Measurements from ENCODE around the gene SYNE2.

SYNE2 gene

DNA sequence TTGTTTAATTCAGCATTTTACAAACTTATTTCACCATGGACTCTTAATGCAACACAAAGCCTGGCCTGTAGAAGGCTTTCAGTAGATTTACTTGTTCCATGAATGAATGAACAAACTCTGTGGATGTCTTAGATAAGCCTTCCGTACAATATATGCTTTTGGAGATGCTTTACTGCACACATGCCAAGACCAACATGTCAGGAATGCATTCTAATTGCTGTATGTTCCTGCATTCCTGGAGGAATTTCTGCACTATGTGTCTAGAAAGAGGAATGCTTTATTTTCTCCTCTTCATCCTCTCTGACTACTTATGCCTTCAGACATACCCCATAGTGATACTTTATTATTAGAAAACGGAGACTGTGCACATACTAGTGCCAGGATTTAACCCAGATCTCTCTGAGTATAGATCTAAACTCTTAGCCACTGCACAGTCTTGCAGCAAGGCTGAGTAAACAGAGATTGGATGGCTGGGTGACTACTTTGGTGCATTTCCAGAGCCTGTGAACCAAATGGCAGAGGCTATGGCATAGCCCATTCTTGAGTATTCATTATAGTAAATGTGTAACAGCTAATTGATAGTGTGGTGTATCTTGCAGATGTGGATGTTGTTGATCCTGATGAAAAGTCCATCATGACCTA is 108.2 kb downstream of the SYNE2 start:
- no peak for DNase-seq

GRCh38 chr14:63962906-63963305 is 110.1 kb downstream of the SYNE2 start:
- no peak for DNase-seq

- no peak for DNase-seq
Measured at GRCh38 chr14:63963439-63963838, 110.6 kb downstream of the SYNE2 start.

- DNase-seq: no peak
Measured at GRCh38 chr14:63964113-63964512, 111.3 kb downstream of the SYNE2 start.

DNA sequence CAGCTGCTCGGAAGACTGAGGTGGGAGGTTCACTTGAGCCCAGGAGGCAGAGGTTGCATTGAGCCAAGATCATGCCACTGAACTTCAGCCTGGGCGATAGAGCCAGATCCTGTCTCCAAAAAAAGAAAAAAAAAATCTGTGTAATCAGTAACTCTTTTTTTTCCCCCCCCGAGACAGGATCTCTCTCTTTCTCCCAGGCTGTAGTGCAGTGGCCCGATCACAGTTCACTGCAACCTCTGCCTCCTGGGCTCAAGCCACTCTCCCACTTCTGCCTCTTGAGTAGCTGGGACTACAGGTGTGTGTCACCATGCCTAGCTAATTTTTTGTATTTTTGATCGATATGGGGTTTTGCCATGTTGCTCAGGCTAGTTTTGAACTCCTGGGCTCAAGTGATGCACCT is 113.6 kb downstream of the SYNE2 start:
- no peak for DNase-seq

DNA sequence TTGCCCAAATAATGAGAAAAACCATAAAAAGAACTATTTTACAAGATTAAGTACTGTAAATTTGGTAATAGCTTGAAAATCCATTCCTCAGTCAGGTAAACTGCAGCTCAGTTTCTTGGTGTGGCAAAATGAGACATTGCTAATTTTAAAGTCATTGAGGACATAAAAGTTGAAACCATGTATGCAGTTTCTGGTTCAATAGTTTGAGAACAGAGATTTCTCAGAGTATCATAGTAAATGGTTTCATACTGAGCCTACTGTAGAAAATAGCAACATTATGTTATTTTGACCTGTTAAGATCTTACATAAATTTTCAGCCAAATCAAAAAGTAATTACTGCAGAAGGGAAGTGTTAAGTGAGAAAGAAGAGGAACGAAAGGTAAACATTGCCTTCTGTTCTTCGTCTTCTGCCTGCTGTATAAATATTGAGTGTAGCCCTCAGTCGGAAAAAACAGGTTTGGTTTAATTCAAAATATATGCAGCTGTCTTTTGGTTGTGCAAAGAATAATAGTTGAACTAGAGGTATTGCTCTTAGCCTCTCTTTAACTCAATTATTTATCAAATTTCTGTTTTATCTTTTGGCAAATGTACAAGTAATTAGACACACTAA is 119.6 kb downstream of the SYNE2 start:
- no peak for DNase-seq

GRCh38 chr14:63974176-63974575 is 121.4 kb downstream of the SYNE2 start:
- no peak for DNase-seq

GRCh38 chr14:63981569-63981968 is 128.8 kb downstream of the SYNE2 start:
- no peak for DNase-seq

- no peak for DNase-seq
Measured at GRCh38 chr14:63982156-63982555, 129.4 kb downstream of the SYNE2 start.

- DNase-seq: no peak
Measured at GRCh38 chr14:63982629-63983028, 129.8 kb downstream of the SYNE2 start.

DNA sequence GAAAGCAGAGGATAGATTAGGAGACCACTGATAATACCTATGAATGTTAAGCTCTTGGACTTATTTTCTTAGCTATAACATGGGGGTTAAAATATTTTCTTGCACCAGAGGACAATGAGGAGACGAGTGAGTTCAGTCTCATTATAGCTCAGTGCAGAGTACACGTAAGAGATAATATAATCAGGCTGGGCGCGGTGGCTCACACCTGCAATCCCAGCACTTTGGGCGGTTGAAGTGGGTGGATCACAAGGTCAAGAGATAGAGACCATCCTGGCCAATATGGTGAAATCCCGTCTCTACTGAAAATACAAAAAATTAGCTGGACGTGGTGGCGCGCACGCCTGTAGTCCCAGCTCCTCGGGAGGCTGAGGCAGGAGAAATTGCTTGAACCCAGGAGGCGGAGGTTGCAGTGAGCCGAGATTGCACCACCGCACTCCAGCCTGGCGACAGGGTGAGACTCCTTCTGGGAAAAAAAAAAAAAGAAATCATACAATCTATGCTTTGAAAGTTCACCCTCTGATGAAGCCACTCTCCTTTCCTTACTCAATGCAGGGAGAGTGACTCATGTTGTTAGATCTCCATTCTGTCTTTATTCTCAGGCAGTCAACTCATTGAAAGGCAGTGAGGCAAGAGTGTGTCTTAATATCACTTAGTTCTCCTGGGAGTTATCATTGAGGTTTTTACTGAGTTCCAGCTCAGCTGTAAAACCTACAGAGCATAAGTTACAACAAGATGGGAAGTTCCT is 134.2 kb downstream of the SYNE2 start:
- no peak for DNase-seq

GRCh38 chr14:63988579-63988978 is 135.8 kb downstream of the SYNE2 start:
- DNase-seq: no peak

GRCh38 chr14:63991833-63992232 is 139.0 kb downstream of the SYNE2 start:
- DNase-seq: no peak

DNA sequence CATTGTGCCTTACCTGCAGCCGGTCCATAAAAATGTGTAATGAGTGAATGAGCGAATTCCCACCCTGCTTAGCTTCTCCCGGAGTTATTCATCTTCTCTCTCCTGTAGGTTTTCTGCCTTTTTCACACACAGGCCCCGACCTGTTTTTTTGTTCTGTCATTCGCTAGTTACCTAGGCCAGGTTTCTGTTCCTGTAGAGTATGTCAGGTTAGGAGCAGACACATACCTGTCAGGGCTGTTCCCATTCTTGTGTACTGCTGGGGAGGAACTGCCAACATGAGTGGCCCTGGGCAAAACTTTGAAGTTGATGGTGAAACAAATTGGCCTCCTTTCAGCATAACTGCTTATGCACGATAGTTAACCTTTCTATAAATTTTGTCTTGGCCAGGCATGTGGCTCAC is 140.1 kb downstream of the SYNE2 start:
- DNase-seq: no peak

DNA sequence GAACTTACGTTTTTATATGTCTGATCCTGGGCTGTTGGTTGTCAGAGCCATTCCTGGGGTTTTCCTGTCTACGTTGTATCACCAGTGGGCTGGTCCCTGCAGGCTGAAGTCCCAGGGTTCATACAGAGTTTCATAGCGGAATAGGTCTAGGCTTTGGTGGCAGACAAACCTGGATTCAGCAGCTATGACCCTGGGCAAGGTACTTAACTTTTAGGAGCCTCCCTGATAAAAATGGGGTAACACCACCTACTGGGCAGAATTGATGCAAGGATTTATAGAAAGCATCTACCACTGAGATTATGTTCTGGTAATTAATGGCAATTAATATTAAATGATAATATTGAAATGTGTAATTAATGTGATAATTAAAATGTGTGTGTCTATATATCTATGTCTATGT is 141.2 kb downstream of the SYNE2 start:
- no peak for DNase-seq

DNA sequence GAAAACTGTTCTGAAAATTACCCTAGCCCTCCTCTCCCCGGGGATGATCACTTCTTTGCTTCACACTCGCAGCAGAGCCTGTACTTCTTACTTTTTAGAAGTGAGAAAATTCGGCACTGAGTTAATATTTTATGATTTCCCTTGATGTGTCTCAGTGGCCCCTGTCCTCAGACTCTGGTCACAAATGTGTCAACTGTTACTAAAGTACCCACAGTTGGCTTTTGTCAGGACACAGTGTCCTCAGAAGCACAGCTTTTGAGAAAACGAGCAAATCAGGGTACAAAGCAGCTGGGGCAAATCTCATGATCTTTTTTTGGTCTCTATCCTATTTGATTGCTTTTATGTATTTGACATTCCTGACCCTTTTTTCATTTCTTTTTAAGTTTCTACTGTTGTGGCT is 142.5 kb downstream of the SYNE2 start:
- no peak for DNase-seq

DNA sequence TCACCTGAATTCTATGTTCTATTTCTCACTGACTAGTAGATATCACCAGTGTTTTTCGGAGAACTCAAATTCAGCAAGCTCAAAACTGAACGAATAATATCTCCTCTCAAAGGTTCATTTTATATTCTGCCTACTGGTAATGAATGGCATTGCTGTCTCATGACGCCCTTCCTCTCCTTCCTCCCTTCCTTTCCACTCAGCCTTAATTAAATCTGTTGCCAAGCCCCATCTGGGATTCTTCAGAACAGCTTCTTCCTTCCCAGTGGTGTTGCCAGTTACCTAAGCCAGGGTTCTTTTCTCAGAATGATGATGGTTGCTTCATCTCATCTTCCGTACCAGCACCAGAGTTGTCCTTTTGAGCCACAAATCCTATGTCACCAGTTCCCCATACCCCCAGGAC is 143.2 kb downstream of the SYNE2 start:
- no peak for DNase-seq

DNA sequence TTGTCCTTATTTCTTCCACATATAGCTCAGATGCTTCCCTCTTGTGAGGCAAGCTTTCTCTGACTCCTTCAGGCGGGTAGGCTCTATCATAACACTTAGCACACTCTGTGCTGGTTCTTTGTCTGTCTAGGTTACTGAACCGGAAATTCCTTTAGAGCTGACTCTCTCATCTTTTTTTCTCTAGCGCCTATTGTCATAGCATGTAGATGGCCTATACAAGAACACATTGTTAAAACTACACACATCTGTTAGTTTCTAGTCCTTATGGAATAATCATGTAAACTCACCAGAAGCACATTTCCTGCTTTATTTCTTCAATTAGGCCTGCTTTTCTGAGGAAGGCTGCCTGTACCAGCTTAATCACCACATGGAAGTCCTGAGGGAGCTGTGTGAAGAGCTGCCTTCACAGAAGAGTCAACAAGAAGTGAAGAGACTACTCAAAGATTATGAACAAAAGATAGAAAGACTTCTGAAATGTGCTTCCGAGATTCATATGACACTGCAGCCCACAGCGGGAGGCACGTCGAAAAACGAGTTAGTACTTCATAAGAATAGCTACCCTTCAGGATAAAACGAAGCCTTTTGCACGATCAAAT is 143.9 kb downstream of the SYNE2 start:
- DNase-seq: no peak

DNA sequence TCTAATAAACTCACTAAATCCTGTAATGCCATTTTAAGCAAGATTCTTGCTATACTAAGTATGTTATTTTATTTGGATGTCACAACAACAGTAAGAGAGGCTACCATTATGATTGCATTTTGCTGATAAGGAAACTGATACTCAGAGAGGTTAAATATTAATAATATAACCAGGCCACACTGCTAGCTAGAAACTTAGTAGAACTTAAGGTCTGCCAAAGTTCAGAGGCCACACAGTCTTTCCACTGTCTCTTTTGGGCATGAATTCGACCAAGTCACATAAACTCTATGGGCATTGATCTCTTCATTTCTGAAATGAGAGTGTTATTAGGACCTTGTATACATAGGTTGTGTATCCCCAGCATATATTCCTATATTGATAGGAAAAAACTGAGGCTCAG is 147.9 kb downstream of the SYNE2 start:
- no peak for DNase-seq

DNA sequence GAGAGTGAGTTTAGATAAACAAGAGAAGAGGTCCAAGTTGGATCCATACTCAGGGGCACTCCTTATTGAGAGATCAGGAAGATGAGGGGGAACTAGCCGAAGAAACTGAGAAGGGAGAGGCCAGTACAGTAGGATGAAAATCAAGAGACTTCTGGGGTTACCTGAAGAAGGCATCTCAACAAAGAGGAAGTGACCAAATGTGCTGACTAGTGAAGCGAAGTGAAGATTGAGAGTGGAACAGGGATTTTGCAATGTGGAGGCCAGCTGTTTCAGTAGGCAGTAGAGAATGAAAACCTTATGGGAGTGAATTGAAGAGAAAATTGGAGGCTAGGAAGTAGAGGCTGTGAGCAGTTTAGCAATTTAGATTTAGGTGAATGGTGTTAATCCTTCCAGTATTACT is 153.0 kb downstream of the SYNE2 start:
- no peak for DNase-seq

GRCh38 chr14:64008016-64008415 is 155.2 kb downstream of the SYNE2 start:
- no peak for DNase-seq

DNA sequence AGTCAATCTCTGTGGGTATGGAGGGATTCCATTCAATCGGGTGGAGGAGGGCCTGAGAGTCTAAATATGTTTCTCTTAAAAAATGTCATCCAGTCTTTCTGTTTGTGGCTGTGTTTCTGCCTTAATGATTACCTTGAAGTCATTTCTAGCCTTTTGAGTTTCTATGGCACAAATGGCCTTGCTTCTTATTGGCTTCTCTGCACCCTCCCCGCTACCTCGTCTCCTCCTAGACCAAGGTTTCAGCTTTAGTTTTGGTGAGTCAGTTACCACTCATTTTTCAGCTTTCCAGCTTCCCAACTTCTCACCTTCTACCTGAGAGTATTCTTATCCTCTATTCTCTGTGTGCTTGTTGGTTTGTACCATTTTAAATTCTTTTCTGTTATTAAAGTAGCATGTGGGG is 159.2 kb downstream of the SYNE2 start:
- no peak for DNase-seq

- DNase-seq: no peak
Measured at GRCh38 chr14:64012720-64013119, 159.9 kb downstream of the SYNE2 start.

- DNase-seq: no peak
Measured at GRCh38 chr14:64025479-64025878, 172.7 kb downstream of the SYNE2 start.
